ENCODE measurements around the gene STAT3.
"Not testable (repeated sequence)": the region's sequence is repeated elsewhere in the genome, so short reads cannot be mapped to it uniquely, and the experiment has no call there.

The STAT3 gene

DNA sequence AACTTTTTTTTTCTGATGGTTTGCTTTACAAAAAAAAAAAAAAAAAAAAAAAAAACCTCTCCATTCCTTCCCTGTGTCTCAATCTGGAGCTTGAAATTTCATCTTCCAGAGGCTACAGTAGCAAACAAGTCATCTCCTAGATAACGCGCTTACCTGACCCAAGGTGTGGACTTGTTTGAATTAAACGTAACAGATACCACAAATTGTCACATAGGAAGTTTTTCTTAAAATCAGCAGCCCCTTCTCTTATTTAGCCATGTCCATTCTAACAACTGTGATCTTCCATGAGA, 114.0 kb downstream of the STAT3 start:
- no peak for DNase-seq

DNA sequence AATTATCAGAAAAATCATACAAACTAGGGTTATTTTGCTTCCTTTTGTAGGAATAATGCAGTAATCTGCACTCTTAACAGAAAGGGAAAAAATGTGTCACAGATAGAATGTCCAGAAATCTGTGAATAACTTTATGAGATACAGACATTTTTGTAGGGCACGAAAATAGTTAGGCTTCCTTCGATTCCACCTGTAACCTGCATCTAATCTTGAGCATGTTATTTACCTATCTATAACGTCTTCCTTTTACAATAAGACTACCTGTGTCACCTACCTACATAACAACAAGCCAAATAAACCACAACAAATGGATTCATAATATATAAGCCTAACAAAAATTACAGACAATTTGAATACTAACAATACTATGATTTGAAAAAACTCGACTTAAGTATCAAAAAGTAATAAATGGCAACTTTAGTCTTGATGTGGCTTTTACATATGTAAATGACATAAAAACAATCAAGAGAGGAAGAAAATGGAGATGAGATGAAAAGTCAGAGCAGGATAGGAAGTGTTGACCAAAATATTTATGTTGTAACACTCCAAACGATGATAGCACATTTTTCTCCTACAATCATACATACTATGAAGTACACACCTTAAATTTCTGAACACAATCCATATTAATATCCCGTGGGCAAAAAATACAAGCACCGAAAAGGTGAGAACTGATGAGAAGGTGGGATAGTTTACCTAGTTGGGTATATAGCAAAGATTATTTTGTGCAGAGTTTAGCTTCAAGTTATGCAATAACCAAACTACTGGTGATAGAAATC, 114.6 kb downstream of the STAT3 start:
- no peak for DNase-seq

- no peak for DNase-seq
Measured at GRCh38 chr17:42272162-42272907, 115.9 kb downstream of the STAT3 start.

DNA sequence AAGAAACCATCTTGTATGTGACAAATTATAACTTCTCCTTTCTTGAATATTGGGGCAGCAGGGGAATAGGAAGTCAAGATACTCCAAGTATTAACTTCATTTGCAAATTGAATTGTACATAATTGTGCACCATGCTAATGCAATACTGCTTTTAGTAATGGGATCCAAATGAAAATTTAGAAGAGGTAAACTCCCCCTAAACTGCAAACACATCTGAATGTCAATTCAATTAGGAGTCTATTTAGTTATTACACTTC, 116.5 kb downstream of the STAT3 start:
- DNase-seq: no peak

DNA sequence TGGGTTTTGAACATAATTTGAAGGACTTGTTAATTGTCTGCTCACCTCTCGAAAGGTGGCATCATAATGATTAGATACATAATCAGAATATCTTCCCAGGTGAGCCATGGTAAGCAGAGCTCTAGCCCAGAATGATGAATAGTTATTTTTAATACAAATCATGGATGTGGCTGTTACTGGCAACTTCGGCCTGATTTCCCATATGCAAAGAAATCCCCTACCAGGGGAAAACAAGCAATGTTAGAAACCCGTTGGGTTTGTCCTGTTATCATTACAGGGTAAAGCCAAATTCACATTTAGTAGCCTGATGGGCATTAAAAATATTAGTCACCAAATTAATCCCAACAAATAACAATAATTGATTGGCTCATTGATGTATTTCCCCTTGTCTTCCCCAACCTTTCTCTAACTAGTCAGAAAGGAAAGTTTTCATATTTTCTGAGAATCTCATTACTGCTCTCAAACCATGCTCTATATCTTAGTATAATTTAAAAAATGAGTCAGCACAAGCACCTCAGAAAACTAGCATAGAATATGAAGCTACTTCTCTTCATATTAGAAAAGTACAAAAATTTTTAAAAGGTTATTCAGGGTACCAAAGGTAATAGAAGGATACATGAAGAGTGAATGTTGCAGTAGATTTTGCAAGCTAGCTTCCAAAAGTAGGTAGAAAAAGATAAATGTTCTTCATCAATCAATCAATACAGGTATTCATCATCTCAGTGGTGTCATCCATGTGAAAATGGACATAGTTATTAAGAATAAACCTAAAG, 117.0 kb downstream of the STAT3 start:
- no peak for DNase-seq

DNA sequence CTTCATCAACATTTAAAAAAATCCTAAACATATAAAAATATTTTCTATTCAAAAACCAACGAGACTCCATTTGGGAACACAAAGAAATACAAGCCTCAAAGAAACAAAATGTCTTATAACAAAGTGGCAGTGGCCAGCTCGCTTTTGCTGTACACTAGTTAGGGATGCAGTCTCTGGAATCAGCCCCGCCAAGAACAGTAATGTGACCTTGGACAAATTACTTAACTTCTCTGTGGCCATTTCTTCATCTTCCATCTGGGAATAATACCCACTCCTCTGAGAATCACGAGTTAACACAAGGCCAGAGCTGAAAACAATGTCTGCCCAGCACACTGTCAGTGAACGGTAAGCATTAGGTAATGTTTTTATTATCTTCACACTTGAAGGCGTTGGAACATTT, 117.6 kb downstream of the STAT3 start:
- DNase-seq: no peak

- DNase-seq: no peak
Measured at GRCh38 chr17:42270170-42270535, 118.1 kb downstream of the STAT3 start.

DNA sequence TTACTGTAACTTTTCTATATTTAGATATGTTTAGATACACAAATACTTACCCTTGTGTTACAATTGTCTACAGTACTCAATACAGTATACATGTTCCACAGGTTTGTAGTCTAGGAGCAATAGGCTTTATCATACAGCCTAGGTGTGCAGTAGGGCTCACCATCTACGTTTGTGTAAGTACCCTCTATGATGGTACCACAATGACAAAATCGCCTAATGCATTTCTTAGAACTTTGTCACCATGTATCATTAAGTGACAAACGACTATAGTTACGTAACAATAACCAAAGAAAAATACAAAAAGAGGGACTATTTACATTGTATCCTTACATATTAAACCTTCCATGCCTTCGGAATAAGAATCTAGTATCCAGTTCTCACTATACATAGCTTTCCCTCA, 120.0 kb downstream of the STAT3 start:
- no peak for DNase-seq

GRCh38 chr17:42266918-42267766, 121.1 kb downstream of the STAT3 start:
- no peak for DNase-seq

- DNase-seq: no peak
Measured at GRCh38 chr17:42266462-42266861, 121.8 kb downstream of the STAT3 start.

- DNase-seq: not testable (repeated sequence)
Measured at GRCh38 chr17:42264366-42264765, 123.9 kb downstream of the STAT3 start.
